ENCODE measurements around the gene DMKN. TPM values are rescaled to one million over a fixed set of nuclear protein-coding genes. Genes with fewer than 3 reads are reported as not detected.

Gene DMKN
- total and polyA plus RNA-seq, 2 of the 4 experiments (the other 2 are of a cell fraction), result 0.36 to 2.4 TPM

- TF ChIP-seq RFX5 (IDR thresholded peaks at IDR 0.05; ENCODE audit: low read depth, low read length), result no peak
These were observed 45.2 kb upstream of the DMKN start (continued) for GRCh38 chr19:35558400-35559280.

GRCh38 chr19:35557539-35558399 is 44.3 kb upstream of the DMKN start:
- Histone ChIP-seq H3K23ac (ENCODE audit: low read depth, low read length) (no peak overlapping the region), H2BK5ac (ENCODE audit: low read depth, low read length, poor library complexity, severe bottlenecking) (no peak overlapping the region), H2AK5ac (ENCODE audit: low read depth, low read length) (no peak overlapping the region), H4K20me1 (ENCODE audit: insufficient read depth, low read length) (no peaks in the 10 kb centered on the region), H3K9me3 (ENCODE audit: control insufficient read depth, insufficient read depth, low read length) (no peaks in the 10 kb centered on the region), H2BK120ac (ENCODE audit: low read depth, low read length) (no peak overlapping the region), H3K4me2 (ENCODE audit: low read depth, low read length) (peak overlapping the region; percentile 97), H2BK20ac (ENCODE audit: low read depth, low read length) (no peak overlapping the region), H3K27ac (ENCODE audit: insufficient read depth, low read length) (no peak overlapping the region), H3K9me1 (ENCODE audit: insufficient read depth, low read length) (0 out of 2 replicates have a peak, but pooled peaks cover 3% of the 10 kb centered on the region), H3K4me3 (ENCODE audit: insufficient read depth, low read depth, low read length) (peak overlapping the region; percentile 52), H3K27me3 (ENCODE audit: control insufficient read depth, insufficient read depth, low read length) (peaks cover 52% of the 10 kb centered on the region), H2AK9ac (replicated peaks; ENCODE audit: low read depth, low read length, poor library complexity) (peak overlapping the region; percentile 75), H2BK15ac (ENCODE audit: low read depth, low read length) (no peak overlapping the region), H3K56ac (ENCODE audit: extremely low read depth, insufficient read depth, low read length) (no peak overlapping the region), H3K14ac (replicated peaks; ENCODE audit: low read depth, low read length) (no peak overlapping the region), H2AFZ (replicated peaks; ENCODE audit: low read length, poor library complexity) (peak overlapping the region; percentile 90), H4K5ac (ENCODE audit: low read depth, low read length) (no peak overlapping the region), H3K4ac (ENCODE audit: low read depth, low read length) (no peak overlapping the region), H3K9ac (ENCODE audit: low read depth, low read length) (no peak overlapping the region), H4K8ac (ENCODE audit: low read depth in 2 of 2, low read length in 2 of 2) (no peak overlapping the region), H3K4me1 (ENCODE audit: control insufficient read depth, insufficient read depth, low read length) (no peaks in the 10 kb centered on the region), H4K91ac (ENCODE audit: insufficient read depth, low read depth, low read length) (no peak overlapping the region), H3K79me1 (ENCODE audit: low read depth in 1 of 2, low read length in 2 of 2) (no peaks in the 10 kb centered on the region), H3K36me3 (ENCODE audit: control insufficient read depth, insufficient read depth, low read length) (no peaks in the 10 kb centered on the region), H3K18ac (ENCODE audit: low read depth, low read length) (no peak overlapping the region)
- 11% methylated on average over 18 of the region's 60 CpGs; no CpG with 5 or more reads in 1 of the 2 experiments for whole genome bisulfite sequencing, 2 experiments (ENCODE audit: extremely low coverage in 2 of 2, insufficient read length in 1 of 2)
- dilution Hi-C loops (cut with HindIII; ENCODE audit: low sequenced_read_pairs, unreplicated experiment), result no loop called here
- ATAC-seq (ENCODE audit: low read depth) (peak; percentile 87), DNase-seq (peak; percentile 33)
- intact Hi-C loops (cut with micrococcal nuclease), result no loop called here
- POLR2A ChIA-PET (ENCODE audit: unreplicated experiment), result no interaction called here
- no TSS peak for BruUV-seq (replicated peaks)
- in situ Hi-C loops (cut with MboI; ENCODE audit: low sequenced_read_pairs), result no loop called here
- CTCF ChIA-PET, result interaction anchor here (1.6 kb wide), 1 partner anchor 10 kb away, joined by 6 read pairs; no protein-coding TSS in a partner anchor
- TF ChIP-seq BHLHE40 (IDR thresholded peaks at IDR 0.05; ENCODE audit: low read depth, low read length) (no peak), MAFK (IDR thresholded peaks at IDR 0.05; ENCODE audit: low read depth, low read length) (no peak), POLR2A (IDR thresholded peaks at IDR 0.05; ENCODE audit: low read depth, low read length) (no peak), CHD1 (IDR thresholded peaks at IDR 0.05; ENCODE audit: low read depth, low read length) (no peak), FOS (IDR thresholded peaks at IDR 0.05; ENCODE audit: low read depth, low read length) (no peak), MAZ (IDR thresholded peaks at IDR 0.05; ENCODE audit: borderline replicate concordance, low read depth, low read length) (no peak), NFE2L2 (IDR thresholded peaks at IDR 0.05; ENCODE audit: low read depth, low read length) (no peak), SMC3 (IDR thresholded peaks at IDR 0.05; ENCODE audit: low read depth, low read length) (no peak), RCOR1 (IDR thresholded peaks at IDR 0.05; ENCODE audit: insufficient replicate concordance, low read length) (no peak), RFX5 (IDR thresholded peaks at IDR 0.05; ENCODE audit: low read depth, low read length) (no peak), USF2 (IDR thresholded peaks at IDR 0.05; ENCODE audit: low read depth, low read length) (no peak), RAD21 (IDR thresholded peaks at IDR 0.05; ENCODE audit: low read length) (no peak)

All from IMR-90 (cell line).